ENCODE results near the gene BEAN1.
A peak's percentile ranks its signal among the peaks of the same experiment; 100 is the strongest.

Gene BEAN1

GRCh38 chr16:66519482-66520373 lies 92.6 kb downstream of the BEAN1 start:
- no peaks in the 10 kb centered on the region for H3K27me3 Mint-ChIP-seq
- peaks cover 70 to 92% of the 10 kb centered on the region in 2 donors for H3K4me1 Mint-ChIP-seq
- no peaks in the 10 kb centered on the region for H3K9me3 Mint-ChIP-seq
- H3K4me3 Mint-ChIP-seq, result no peak overlapping the region
- ATAC-seq (replicated peaks) (no peak), DNase-seq (no peak)
- H3K36me3 Mint-ChIP-seq, result no peaks in the 10 kb centered on the region
- no peak overlapping the region for H3K27ac Mint-ChIP-seq

GRCh38 chr16:66520406-66521170 lies 93.5 kb downstream of the BEAN1 start:
- no peak for DNase-seq
- Mint-ChIP-seq H3K27me3 (no peaks in the 10 kb centered on the region), H3K4me3 (peak overlapping the region in 1 of 2 donors; percentile 52), H3K9me3 (no peaks in the 10 kb centered on the region), H3K27ac (peak overlapping the region; percentile 75), H3K36me3 (no peaks in the 10 kb centered on the region), H3K4me1 (peaks cover 73 to 92% of the 10 kb centered on the region in 2 donors)
- ATAC-seq (replicated peaks), result no peak

DNA sequence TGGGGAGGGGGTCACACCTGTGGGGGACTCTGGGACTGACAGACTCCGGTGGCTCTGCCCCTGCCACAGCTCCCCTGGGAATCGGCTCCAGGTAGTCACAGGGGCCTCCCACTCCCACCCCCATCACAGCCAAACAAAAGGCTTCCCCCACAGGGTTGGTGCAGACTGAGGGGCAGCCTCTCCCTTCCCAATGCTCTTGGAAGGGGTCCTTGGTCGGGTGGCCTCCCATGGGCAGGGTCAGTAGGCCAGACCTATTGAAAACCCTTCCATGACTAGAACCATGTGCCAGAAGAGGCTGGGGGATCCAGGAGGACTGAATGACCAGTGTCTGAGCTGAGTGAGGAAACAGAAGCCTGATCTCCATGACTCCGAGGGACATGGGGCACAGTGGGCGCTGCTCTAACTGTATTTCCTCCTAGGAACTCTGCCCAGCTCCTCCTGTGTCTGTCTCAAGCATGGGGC lies 94.2 kb downstream of the BEAN1 start:
- H3K4me1 Mint-ChIP-seq, result peaks cover 72 to 92% of the 10 kb centered on the region in 2 donors
- no peak for ATAC-seq (replicated peaks)
- H3K36me3 Mint-ChIP-seq, result no peaks in the 10 kb centered on the region
- no peaks in the 10 kb centered on the region for H3K9me3 Mint-ChIP-seq
- H3K27me3 Mint-ChIP-seq, result no peaks in the 10 kb centered on the region
- peak overlapping the region; percentile 77 for H3K27ac Mint-ChIP-seq
- DNase-seq, result no peak
- peak overlapping the region; percentile 39 to 43 for H3K4me3 Mint-ChIP-seq

DNA sequence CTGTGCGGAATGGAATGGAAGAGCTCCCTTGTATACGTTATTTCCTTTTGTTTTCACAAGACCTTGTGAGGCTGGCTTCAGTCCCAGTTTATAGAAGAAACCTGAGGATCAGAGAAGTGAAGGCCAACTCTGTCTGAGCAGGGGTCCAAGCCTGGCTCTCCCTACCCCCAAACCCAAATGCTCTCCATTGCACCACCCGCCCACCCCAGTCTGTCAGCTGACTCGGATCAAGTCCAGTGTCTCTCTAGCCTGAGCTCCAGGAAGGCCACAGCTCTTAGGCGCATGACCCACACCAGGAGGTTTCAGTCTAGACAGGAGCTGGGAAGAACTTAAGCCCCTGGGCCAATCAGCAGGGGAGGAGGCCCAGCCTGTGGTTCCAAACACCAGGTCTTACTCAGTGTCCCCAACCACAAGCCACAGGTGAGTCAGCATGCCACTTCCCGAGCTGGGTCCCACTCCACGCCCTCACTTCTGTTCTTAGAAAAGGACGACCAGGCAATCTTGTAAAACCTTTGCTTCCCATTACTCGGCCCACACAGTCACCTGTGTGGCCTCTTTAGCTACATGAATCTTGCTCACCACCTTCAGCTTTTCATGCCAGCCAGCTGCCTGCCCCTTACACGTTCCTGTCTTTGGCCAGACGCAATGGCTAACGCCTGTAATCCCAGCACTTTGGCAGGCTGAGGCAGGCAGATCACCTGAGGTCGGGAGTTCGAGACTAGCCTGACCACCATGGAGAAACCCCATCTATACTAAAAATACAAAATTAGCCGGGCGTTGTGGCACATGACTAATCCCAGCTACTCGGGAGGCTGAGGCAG lies 95.1 kb downstream of the BEAN1 start:
- H3K4me1 Mint-ChIP-seq, result peaks cover 66 to 92% of the 10 kb centered on the region in 2 donors
- H3K9me3 Mint-ChIP-seq, result no peaks in the 10 kb centered on the region
- H3K4me3 Mint-ChIP-seq, result peak overlapping the region; percentile 39 to 43
- DNase-seq (peak; percentile 83), ATAC-seq (replicated peaks) (peak; percentile 75)
- no peaks in the 10 kb centered on the region for H3K27me3 Mint-ChIP-seq
- H3K36me3 Mint-ChIP-seq, result no peaks in the 10 kb centered on the region
- peak overlapping the region; percentile 77 for H3K27ac Mint-ChIP-seq

DNA sequence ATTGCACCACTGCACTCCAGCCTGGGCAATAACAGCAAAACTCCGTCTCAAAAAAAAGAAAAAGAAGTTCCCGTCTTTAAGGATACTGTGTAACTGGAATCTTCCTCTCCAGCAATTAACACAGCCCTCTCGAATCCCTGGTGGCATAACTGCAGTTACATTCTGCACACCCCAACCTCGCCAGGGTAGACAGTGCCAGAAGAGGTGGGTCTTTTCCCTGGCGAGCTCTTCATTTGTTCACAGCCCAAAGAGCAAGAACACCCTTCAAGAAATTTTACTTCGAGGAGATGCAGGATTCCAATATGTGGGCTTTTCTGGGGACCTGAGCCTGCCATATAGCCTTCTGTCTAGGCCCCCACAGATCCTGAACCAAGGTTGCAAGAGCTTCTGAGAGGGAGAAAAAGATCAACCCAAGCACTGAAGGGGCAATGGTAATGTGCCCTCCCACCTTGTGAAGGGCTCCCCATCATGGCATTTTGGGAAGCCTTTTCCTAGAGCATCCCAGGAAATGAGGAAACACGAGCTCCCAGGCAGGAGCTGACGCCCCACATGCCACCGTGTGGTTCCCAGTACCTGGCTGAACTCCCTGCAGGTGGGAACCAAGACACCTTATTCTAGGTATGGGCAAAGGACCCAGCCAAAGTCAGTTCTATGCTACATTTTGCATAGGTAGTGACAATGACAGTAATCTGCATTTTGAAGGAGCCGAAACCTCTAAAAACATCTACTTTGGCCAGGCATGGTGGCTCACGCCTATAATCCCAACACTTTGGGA lies 95.9 kb downstream of the BEAN1 start:
- ATAC-seq (replicated peaks) (no peak), DNase-seq (no peak)
- Mint-ChIP-seq H3K27me3 (no peaks in the 10 kb centered on the region), H3K9me3 (no peaks in the 10 kb centered on the region), H3K27ac (peak overlapping the region; percentile 90), H3K4me1 (peaks cover 61 to 92% of the 10 kb centered on the region in 2 donors), H3K4me3 (no peak overlapping the region), H3K36me3 (peaks cover 0 to 5% of the 10 kb centered on the region in 2 donors)

DNA sequence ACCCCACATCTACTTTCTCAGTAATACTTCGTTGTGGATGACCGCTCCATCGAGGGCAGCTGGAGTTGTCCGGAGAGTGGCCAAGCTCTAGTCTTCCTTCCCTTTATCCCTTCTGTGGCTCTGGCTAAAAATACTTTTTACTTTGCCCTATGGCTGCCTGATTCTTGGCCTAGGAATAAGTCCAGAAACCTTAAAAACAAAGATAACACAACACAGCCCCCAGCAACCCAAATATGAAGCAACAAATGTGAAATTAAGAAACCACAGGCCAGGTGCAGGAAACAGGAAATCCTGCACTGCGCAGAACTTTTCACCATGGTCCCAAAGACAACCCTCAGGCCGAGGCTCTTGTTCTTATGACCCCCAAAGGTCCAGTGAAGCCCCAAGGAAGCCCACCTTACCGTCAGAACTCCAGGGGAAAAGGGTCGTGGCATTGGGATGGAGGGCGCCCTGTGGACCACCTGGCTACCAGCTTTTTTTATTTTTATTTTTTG lies 96.8 kb downstream of the BEAN1 start:
- Mint-ChIP-seq H3K36me3 (peaks cover under 1 to 6% of the 10 kb centered on the region in 2 donors), H3K4me1 (peaks cover 63 to 95% of the 10 kb centered on the region in 2 donors), H3K4me3 (peak overlapping the region; percentile 5 to 58), H3K9me3 (no peaks in the 10 kb centered on the region), H3K27ac (peak overlapping the region; percentile 90), H3K27me3 (no peaks in the 10 kb centered on the region)
- no peak for DNase-seq
- peak; percentile 17 to 32 for ATAC-seq (replicated peaks)

- DNase-seq (peak; percentile 81), ATAC-seq (replicated peaks) (peak; percentile 79 to 81)
- Mint-ChIP-seq H3K4me3 (peak overlapping the region in 1 of 2 donors; percentile 53), H3K27ac (peak overlapping the region; percentile 59), H3K36me3 (peaks cover 3 to 10% of the 10 kb centered on the region in 2 donors), H3K27me3 (peaks cover 0 to 3% of the 10 kb centered on the region in 2 donors), H3K4me1 (peaks cover 62 to 91% of the 10 kb centered on the region in 2 donors), H3K9me3 (no peaks in the 10 kb centered on the region)
These were observed 97.6 kb downstream of the BEAN1 start for GRCh38 chr16:66524601-66525164.

DNA sequence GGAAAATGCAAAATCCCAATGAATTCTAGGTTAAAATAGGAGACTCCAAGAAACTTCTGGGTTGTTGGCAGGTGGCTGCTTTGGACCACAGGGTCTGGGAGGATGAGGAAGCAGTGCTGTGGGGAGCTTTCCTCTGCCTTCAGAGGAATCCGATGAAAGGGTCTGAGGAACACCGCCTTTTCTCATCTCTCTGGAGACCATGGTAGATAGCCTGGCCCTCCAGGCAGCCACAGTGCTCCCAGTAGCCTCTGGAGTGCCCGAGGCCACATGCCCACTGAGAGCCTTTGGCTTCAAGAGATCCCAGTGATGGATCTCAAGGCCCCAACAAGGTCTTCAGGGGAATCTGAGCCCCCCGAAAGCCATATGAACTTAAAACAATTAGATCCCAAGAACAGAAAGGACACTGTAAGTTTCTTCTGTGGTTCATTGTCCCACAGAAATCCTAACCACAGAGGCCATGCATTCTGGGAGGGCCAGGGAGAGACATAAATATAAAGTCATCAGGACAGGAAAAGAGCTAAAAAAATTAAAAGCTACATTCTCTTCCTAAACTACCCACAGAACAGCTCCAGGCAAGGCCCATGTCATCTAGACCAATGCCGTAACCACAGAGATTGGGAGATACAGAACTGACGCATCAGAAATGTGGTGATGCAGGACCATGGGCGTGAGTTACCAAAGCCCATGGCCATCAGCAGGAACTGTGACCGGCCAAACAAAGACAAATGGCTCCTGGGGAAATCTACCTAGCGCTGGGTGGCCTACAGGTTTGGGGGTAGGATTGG lies 98.5 kb downstream of the BEAN1 start:
- H3K4me3 Mint-ChIP-seq, result no peak overlapping the region
- H3K27ac Mint-ChIP-seq, result no peak overlapping the region
- no peak for ATAC-seq (replicated peaks)
- peaks cover 55 to 85% of the 10 kb centered on the region in 2 donors for H3K4me1 Mint-ChIP-seq
- DNase-seq, result no peak
- H3K27me3 Mint-ChIP-seq, result peaks cover 0 to 6% of the 10 kb centered on the region in 2 donors
- peaks cover 3 to 13% of the 10 kb centered on the region in 2 donors for H3K36me3 Mint-ChIP-seq
- H3K9me3 Mint-ChIP-seq, result no peaks in the 10 kb centered on the region

DNA sequence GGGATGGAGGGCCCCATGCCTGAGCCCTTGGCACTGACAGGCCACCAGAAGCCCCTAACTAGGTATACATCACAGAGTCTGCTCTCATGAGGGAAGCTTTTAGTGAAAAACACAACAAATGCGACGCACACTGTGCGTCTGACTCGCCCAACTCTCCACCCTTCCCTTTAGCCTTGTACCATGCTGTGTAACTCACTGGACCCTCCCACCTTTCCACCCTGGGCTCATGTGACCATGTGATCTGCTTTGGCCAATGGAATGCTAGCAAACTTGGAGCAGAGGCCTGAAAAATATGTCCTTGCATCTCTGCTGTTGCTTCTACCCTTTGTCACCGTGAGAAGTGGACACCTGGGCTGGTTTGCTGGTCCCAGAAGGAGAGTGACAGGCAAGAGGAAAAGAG lies 101.2 kb downstream of the BEAN1 start:
- Mint-ChIP-seq H3K9me3 (no peaks in the 10 kb centered on the region), H3K4me1 (peaks cover 31 to 58% of the 10 kb centered on the region in 2 donors), H3K27me3 (peaks cover 0 to 6% of the 10 kb centered on the region in 2 donors), H3K36me3 (peaks cover 3 to 13% of the 10 kb centered on the region in 2 donors), H3K4me3 (no peak overlapping the region), H3K27ac (no peak overlapping the region)
- ATAC-seq (replicated peaks) (no peak), DNase-seq (no peak)

GRCh38 chr16:66529475-66529874 lies 102.4 kb downstream of the BEAN1 start:
- DNase-seq, result no peak
- H3K27ac Mint-ChIP-seq, result no peak overlapping the region
- H3K9me3 Mint-ChIP-seq, result no peaks in the 10 kb centered on the region
- peaks cover 27 to 46% of the 10 kb centered on the region in 2 donors for H3K4me1 Mint-ChIP-seq
- ATAC-seq (replicated peaks), result no peak
- H3K36me3 Mint-ChIP-seq, result peaks cover 4 to 15% of the 10 kb centered on the region in 2 donors
- peaks cover 2 to 6% of the 10 kb centered on the region in 2 donors for H3K27me3 Mint-ChIP-seq
- H3K4me3 Mint-ChIP-seq, result no peak overlapping the region

All from stimulated activated naive B cell treated with anti-CD40 and anti-IgM and Interleukin-4, amounts not matched to agents 10 μg/mL and 1 μg/mL and 100 μg/mL, for 72 hours (primary cell).